Pulmonary artery endothelial cell (primary cell): ENCODE data around the gene TNF. TPM values are rescaled to one million over a fixed set of nuclear protein-coding genes. Genes with fewer than 3 reads are reported as not detected.
"Not testable (repeated sequence)": the region's sequence is repeated elsewhere in the genome, so short reads cannot be mapped to it uniquely, and the experiment has no call there.

Experiments used
- DNase-seq: peaks from one replicate; pipeline ENCODE4 v3.0.0-alpha.2; 2011; ENCODE audit warnings: low read depth, low spot score
- total RNA-seq: library from RNA; depleted of rRNA; stranded (reverse); fragments of >200 nt; gene quantifications from 2 replicates; pipeline ENCODE4 v1.2.3, GENCODE V29; 2014

Gene TNF
- total RNA-seq, 1 donor from 2014 or later, result not detected

DNA sequence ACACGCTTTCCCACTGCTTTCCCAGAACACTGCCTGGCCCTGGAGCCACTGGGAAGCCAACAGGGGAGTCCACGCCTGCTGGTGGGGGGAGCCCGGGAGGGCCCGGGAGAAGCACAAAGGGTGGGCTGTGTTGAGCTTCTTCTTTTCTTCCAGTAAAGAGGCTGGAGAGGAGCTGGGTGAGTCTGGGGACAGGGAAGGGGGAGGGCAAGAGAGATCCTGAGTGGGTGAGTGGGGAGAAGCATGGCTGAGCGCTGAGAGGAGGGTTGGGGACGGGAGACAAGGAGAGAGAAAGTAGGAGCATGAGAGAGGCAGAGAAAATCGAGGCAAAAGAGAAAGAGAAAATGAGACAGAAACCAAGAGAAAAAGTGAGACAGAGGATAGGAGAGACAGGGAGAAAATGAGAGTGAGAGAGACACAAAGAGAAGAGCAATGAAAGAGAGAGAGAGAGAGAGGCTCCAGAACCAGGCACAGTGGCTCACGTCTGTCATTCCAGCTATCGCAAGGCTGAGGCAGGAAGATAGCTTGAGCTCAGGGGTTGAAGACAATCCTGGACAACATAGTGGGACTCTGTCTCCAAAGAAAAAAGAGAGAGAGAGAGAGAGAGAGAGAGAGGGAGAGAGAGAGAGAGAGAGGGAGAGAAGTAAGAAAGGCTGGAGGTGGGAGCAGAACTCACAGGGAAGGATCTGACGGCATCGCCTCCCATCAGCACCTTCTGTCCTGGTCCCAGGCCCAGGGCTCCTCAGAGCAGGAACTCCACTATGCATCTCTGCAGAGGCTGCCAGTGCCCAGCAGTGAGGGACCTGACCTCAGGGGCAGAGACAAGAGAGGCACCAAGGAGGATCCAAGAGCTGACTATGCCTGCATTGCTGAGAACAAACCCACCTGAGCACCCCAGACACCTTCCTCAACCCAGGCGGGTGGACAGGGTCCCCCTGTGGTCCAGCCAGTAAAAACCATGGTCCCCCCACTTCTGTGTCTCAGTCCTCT is 12.7 kb downstream of the TNF start:
- no peak for DNase-seq

DNA sequence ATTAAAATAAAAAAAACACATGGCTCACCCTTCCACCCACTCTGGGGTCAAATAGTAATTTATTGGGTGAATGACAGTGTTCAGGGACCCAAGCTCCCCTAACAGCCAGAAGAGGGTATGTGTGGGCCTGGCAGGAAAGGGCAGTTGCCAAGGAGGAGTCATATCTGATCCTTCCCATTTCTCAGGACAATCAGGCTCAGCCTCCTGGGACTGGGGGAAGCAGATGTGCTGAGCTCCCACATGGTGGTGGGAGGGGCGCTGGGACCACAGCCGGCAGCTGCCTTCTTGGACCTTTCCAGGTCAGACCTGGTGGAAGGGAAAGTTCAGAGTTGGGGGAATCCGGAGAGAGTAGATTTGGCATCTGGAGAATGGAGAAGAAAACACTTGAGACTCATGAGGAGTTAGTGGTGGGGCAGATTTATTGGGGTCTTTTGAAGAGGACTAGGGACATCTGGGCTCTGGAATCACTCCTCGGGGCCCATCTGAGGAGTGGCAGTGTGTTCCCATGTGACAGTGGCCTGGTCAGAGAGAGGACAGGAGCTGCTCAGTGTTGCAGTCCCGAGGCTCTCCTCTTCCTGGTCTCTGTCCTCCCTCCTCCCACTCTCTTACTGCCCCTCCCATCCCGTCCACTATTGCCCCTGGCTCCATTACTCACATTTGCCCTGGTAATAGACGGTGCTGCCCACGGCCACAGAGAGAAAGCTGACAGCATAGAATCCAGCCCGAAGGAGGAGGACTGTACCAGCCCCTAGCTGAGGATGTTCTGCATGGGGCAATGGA is 13.7 kb downstream of the TNF start:
- DNase-seq, result no peak

DNA sequence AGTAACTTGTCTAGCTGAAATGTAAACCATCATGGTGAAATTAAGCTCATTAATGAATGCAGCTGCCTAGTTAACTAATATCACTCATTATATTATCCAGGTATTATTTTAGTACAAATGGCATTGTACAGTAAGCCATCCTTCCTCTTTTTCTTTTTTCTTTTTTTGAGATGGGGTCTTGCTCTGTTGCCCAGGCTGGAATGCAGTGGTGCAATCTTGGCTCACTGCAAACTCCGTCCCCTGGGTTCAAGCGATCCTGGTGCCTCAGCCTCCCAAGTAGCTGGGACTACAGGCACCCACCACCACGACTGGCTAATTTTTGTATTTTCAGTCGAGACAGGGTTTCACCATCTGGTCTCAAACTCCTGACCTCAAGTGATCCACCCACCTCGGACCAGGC is 15.3 kb downstream of the TNF start:
- not testable (repeated sequence) for DNase-seq

GRCh38 chr6:31592396-31592771 is 17.0 kb downstream of the TNF start:
- DNase-seq, result no peak

GRCh38 chr6:31597006-31597405 is 21.6 kb downstream of the TNF start:
- DNase-seq, result no peak

DNA sequence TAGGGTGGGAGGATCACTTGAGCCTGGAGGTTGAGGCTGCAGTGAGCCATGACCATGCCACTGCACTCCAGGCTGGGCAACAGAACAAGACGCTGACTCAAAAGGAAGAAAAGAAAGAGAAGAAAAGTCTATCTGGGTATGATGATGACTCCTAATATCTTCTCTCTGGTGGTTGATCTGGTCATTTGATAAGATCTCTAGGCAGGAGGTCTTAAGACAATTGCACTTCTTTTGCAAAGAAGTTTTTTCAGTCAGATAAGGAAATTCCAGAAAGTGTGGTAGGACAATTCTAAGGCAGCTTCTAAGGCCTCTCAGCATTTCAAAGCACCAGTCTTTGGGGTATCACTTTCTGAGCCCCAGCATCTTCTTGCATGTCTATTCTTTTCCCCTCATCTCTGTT is 32.0 kb downstream of the TNF start:
- DNase-seq, result no peak

GRCh38 chr6:31609519-31610406 is 34.4 kb downstream of the TNF start:
- DNase-seq, result no peak

- DNase-seq, result no peak
These were observed 35.6 kb downstream of the TNF start for GRCh38 chr6:31610968-31611367.

DNA sequence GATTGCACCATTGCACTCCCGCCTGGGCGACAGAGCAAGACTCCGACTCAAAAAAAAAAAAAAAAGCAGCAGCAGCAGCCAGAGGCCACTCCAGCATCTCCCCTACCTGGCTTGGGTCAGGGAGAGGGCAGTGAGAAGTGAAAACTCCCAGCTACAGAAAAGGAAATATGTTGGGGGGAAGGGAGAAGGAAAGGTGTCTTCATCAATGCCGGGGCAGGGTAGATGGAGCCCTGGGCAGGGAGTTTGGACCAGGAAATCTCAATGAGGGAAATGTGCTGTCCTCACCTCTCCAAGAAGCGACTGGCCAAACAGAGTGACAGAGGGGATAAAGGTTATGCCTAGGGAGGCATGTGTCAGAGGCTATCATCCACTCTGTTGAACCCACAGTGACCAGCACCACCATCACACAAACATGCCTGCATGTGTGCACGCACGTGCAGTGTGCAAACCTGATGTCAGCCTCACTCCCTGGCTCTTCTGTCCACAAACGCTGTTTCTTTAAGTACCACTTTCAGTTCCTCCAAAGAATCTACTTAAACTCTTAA is 38.8 kb downstream of the TNF start:
- no peak for DNase-seq

DNA sequence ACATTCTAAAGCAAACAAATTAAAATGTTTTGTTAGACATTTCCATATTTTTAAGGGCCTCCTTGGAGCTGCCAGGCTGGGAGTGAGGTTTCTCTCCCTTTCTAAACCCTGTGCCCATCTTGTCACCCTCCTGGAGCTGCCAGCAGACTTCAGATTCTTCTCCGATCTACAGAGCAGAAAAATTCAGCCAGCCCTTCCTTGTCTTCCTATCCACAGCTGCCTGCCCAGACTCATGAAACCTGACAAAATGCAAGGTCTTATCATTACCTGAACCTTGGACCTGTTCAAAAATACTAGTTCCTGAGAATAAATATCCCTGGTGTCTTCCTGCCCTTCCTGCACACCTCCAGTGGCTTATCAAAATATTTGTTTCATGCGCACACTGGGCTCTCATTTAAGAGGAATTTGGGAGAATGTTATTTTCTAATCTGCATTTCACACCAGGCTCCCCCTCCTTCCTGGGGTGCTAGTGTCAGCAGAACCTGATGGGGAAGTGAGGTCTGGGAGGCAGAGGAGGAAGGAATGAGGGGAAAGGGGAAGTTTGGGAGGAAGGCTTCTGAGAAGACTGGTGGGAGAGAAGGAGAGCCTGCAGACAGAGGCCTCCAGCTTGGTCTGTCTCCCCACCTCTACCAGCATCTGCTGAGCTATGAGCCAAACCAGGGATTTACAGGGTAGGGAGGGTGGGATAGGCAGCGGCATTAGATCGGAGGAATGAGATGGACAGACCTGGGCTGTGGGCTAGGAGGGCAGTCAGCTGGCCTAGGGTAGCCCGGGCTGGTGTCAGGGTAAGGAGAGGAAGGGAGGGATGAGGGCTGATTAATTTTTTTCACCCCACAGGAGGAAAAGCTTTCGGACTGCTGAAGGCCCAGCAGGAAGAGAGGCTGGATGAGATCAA is 39.6 kb downstream of the TNF start, which contains the start of gene AIF1:
Gene AIF1, plus strand, starts transcription at position 551 of the 895 bp plus-strand sequence. Its CDS starts 96 bp downstream, at position 647.
- DNase-seq, result no peak

- no peak for DNase-seq
These were observed 40.4 kb downstream of the TNF start for GRCh38 chr6:31615748-31616147.

DNA sequence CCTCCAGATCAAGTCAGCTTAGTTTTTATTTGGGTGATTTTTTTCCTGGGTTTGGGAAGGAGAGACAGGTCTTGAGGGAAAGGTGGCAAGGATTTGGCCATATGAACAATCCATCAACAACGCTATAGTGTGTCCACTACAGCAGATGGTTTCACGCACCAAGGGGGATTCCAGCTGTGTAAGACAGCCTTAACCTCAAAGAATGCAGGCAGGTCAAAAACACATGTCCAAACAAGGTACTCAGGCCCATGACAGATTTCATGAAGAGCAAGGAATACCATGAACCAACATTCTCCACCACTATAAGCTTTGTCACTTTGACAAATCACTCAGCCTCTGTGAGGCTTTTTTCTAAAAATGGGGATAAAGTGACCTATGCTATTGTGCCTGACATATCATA is 41.6 kb downstream of the TNF start:
- DNase-seq, result no peak

DNA sequence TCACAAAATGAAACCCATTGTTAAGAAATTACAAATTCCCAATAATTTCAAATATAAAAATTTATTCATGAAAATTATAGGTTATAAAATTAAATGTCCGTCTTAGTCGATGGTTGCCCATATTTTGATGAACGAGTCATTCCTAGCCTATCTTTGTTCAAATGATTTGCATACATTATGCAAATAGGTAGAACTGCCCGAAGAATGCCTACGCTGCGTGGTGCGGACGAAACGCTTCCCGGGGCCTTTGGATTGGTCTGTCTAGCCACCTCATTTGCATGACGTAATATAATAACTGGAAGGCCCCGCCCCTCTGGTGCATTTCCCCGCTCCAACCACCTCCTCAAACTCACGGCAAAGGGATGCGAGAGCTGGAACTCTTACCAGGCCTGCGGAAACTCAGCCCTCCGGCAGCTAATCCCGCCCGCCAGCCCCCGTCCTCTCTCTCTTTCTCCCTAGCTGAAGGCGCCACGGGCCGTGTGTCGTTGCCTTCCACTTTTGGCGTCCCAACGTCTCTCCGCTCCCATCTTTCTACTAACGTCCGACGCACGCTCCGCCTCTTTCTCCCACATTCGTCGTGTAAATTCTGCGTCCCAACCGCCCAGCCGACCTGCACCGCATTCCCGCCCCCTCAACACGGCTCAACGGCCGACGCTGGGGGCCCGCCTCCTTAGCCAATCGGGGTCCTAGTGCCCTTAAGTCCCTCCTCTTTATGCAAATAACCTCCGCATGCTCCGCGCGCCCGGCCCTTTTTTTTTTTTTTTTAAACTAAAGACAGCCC is 44.6 kb downstream of the TNF start:
- DNase-seq, result peak; percentile 98

DNA sequence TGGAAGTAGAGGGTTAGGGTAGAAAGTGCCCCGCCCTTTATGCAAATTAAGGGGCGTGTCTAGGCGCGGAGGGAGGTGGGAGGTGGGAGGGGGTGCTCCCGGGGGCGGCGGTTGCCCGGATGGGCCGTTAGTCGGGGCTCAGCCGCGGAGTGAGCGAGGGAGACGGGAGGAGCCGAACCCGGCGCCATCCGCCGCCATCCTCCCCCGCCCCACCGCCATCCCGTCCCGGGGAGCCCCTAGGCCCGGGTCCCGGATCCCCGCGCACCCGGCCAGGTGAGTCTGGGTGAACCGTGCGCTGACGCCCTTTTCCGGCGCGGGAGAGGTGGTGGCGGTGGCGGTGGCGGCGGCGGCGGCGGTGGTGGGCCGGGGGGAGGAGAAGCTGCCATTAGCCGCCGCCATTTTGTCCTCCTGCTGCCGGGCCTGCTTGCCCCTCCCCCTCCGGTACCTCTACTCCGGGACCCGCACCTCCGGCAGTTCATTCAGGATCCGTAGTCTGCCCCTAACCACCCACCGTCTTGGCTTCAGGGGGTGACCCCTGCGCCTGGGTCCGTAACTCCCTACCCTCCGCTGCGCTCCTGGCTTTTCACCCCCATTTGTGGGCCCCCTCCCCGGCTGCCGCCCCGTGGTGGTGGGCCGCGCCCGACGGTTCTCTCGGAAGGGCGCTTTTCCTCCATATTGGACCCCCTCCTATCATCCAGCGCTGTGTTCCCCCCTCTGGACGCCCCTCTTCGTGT is 45.4 kb downstream of the TNF start, which contains the start of gene PRRC2A:
Gene PRRC2A, plus strand, starts transcription at position 130 of the 734 bp plus-strand sequence. CDS start 2,075 bp downstream, outside the sequence.
- no peak for DNase-seq

DNA sequence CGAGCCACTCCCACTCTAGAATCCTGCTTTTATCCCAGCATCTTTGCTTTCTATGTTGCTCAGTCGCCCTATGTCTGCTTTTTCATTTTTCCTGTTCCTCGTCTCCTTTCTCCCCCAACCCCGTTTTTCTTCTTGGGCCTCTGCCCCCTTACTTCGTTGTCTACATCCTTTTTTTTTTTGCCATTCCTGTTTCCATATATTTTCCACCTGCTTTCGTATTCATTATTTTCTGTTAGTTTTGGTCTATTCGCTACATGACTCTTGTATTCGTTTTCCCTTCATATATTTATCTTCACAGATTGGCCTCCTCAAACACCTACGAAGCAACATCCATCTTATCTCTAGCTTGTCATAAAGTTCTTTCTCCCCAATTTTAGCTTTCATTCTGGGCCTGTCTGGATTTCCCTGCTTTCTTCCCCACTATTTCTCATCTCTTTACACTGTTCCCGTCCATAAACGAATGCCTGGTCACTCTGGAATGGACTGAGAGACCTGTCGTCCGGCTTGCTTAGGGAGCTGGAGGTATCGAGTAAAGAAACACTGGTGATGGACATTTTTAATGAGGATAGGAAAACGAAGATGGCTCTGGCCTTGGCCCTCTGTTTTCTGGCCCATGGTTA is 46.1 kb downstream of the TNF start:
- DNase-seq, result no peak

DNA sequence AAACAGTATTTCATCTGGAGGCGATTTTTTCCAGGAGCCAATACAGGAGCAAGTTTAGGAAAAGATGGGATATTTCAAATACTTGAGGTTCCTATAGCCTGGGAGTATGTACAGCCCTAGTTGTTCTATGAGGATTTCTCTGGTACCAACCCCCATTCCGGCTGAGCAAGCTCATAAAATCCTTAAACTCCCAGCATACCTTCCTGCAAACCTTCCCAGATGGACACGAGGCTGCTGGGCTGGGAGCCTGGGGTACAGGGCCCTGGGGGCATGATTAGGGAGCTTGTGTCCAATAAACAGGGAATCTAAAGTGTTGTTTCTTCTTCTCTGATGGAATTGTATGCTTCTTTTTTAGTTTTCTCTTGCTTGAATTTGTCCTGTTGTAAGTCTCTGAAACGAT is 46.6 kb downstream of the TNF start:
- no peak for DNase-seq

- no peak for DNase-seq
These were observed 47.3 kb downstream of the TNF start for GRCh38 chr6:31622684-31623091.

GRCh38 chr6:31624070-31624469 is 48.7 kb downstream of the TNF start:
- no peak for DNase-seq
